HepG2 (cell line): ENCODE data around the gene TTLL12. TPM values are rescaled to one million over a fixed set of nuclear protein-coding genes. Genes with fewer than 3 reads are reported as not detected.
A peak's percentile ranks its signal among the peaks of the same experiment; 100 is the strongest.

Source experiments
- MED13 ChIP-seq: sonication (generic); formaldehyde crosslinking; IDR thresholded peaks from 2 replicates; pipeline ENCODE4 v1.5.0; 2020; ENCODE audit warnings: missing genetic modification reagents
- MIER2 ChIP-seq: IDR thresholded peaks from 2 replicates; pipeline ENCODE4 v1.6.1; 2016; ENCODE audit warnings: missing biosample characterization, missing genetic modification reagents
- POLR2AphosphoS5 ChIP-seq: IDR thresholded peaks from 2 replicates; pipeline ENCODE4 v1.6.1; 2012; ENCODE audit warnings: low read depth, low read length
- SMARCE1 ChIP-seq: fragments of 450-650 bp; IDR thresholded peaks from 2 replicates; pipeline ENCODE4 v1.6.1; 2017; ENCODE audit warnings: borderline replicate concordance
- SNAI1 ChIP-seq: sonication (generic); formaldehyde crosslinking; IDR thresholded peaks from 2 replicates; pipeline ENCODE4 v1.5.0; 2020; ENCODE audit warnings: mild to moderate bottlenecking, missing genetic modification reagents, borderline replicate concordance
- SP2 ChIP-seq: sonication (generic); formaldehyde crosslinking; IDR thresholded peaks from 2 replicates; pipeline ENCODE4 v1.5.1; 2020; ENCODE audit warnings: mild to moderate bottlenecking, missing genetic modification reagents
- TFE3 ChIP-seq: IDR thresholded peaks from 2 replicates; pipeline ENCODE4 v1.6.1; 2016
- THAP7 ChIP-seq: sonication (generic); formaldehyde crosslinking; IDR thresholded peaks from 2 replicates; pipeline ENCODE4 v1.8.1; 2023; ENCODE audit warnings: mild to moderate bottlenecking, missing genetic modification reagents
- UBTF ChIP-seq: sonication (generic); formaldehyde crosslinking; IDR thresholded peaks from 2 replicates; pipeline ENCODE4 v1.4.0; 2020; ENCODE audit warnings: mild to moderate bottlenecking, missing genetic modification reagents
- ZBTB3 ChIP-seq: sonication (generic); formaldehyde crosslinking; IDR thresholded peaks from 2 replicates; pipeline ENCODE4 v1.4.0; 2020; ENCODE audit warnings: low read depth, mild to moderate bottlenecking, moderate library complexity, missing genetic modification reagents, borderline replicate concordance
- ZFX ChIP-seq: sonication (generic); formaldehyde crosslinking; IDR thresholded peaks from 2 replicates; pipeline ENCODE4 v1.4.0; 2020; ENCODE audit warnings: mild to moderate bottlenecking, low read depth, missing genetic modification reagents, moderate library complexity
- ZNF282 ChIP-seq: fragments of 450-650 bp; IDR thresholded peaks from 2 replicates; pipeline ENCODE4 v1.6.1; 2018; ENCODE audit not compliant: partially characterized antibody
- ZSCAN22 ChIP-seq: sonication (generic); formaldehyde crosslinking; IDR thresholded peaks from 2 replicates; pipeline ENCODE4 v1.4.0; 2020; ENCODE audit warnings: mild to moderate bottlenecking, missing genetic modification reagents
- ZSCAN25 ChIP-seq: sonication (generic); formaldehyde crosslinking; IDR thresholded peaks from 2 replicates; pipeline ENCODE4 v1.8.0; 2022; ENCODE audit warnings: mild to moderate bottlenecking, missing genetic modification reagents
- polyA plus RNA-seq, 8 experiments: library from polyadenylated mRNA; depleted of rRNA in 3 of 8; stranded (reverse) in 7 of 8; unstranded in 1 of 8; fragments of >200 nt; fragmentation: Illumina TruSeq in 4 of 8; extraction: Trizol in 4 of 8; gene quantifications; 2 replicates each; pipeline versions ENCODE4 v1.2.1 to v1.2.3, GENCODE V29; 2011 to 2016; ENCODE audit warnings: low read depth in 4 of 8, missing spikeins in 1 of 8, mixed read lengths in 1 of 8; ENCODE audit not compliant: insufficient read depth in 1 of 8
- total RNA-seq, 5 experiments: library from RNA; depleted of rRNA; stranded (reverse); fragments of >200 nt; fragmentation: Illumina TruSeq; extraction: Trizol; gene quantifications; 2 replicates each; pipeline ENCODE4 v1.2.3, GENCODE V29; 2016; ENCODE audit warnings: low read depth in 1 of 5
- TF ChIP-seq, protein P1 (sequence below): sonication (generic); formaldehyde crosslinking; IDR thresholded peaks from 2 replicates; pipeline ENCODE4 v1.5.1; 2020; ENCODE audit warnings: missing genetic modification reagents, mild to moderate bottlenecking, borderline replicate concordance
- TF ChIP-seq, protein P2 (sequence below): sonication (generic); formaldehyde crosslinking; IDR thresholded peaks from 2 replicates; pipeline ENCODE4 v1.8.1; 2023; ENCODE audit warnings: mild to moderate bottlenecking, inconsistent platforms, moderate library complexity, missing genetic modification reagents, borderline replicate concordance
- TF ChIP-seq, protein P3 (sequence below): sonication (generic); formaldehyde crosslinking; IDR thresholded peaks from 2 replicates; pipeline ENCODE4 v1.8.0; 2022; ENCODE audit warnings: missing genetic modification reagents, mild to moderate bottlenecking, moderate library complexity, borderline replicate concordance

TTLL12 gene
- total and polyA plus RNA-seq, 2 of the 13 experiments (the other 11 are each of a cell fraction or from before 2014, with no cell fraction given): 11.9 to 38.1 TPM

GRCh38 chr22:43187171-43188099 is 501 bp upstream of the TTLL12 start (continued):
- 0 out of 2 replicates have a peak, but pooled peaks have one; percentile 44 for TF ChIP-seq MED13
- TF ChIP-seq ZSCAN25 (CRISPR knock-in tag): peak; percentile 68; the same call in 1 of the 2 replicates
- TF ChIP-seq SNAI1 (CRISPR knock-in tag): peak; percentile 63; the same call in 1 of the 2 replicates
- TF ChIP-seq TFE3: peak; percentile 19; the same call in 1 of the 2 replicates
- no peak for TF ChIP-seq ZBTB3 (CRISPR knock-in tag)
- TF ChIP-seq ZFX: peak; percentile 87
- no peak for TF ChIP-seq SMARCE1
- peak; percentile 61 for TF ChIP-seq SP2 (CRISPR knock-in tag)
- TF ChIP-seq THAP7 (CRISPR knock-in tag): no peak
- peak; percentile 81 for TF ChIP-seq POLR2AphosphoS5
- TF ChIP-seq UBTF (CRISPR knock-in tag): peak; percentile 87
- TF ChIP-seq, protein P1, sequence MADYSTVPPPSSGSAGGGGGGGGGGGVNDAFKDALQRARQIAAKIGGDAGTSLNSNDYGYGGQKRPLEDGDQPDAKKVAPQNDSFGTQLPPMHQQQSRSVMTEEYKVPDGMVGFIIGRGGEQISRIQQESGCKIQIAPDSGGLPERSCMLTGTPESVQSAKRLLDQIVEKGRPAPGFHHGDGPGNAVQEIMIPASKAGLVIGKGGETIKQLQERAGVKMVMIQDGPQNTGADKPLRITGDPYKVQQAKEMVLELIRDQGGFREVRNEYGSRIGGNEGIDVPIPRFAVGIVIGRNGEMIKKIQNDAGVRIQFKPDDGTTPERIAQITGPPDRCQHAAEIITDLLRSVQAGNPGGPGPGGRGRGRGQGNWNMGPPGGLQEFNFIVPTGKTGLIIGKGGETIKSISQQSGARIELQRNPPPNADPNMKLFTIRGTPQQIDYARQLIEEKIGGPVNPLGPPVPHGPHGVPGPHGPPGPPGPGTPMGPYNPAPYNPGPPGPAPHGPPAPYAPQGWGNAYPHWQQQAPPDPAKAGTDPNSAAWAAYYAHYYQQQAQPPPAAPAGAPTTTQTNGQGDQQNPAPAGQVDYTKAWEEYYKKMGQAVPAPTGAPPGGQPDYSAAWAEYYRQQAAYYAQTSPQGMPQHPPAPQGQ (CRISPR knock-in tag): peak; percentile 53; the same call in 1 of the 2 replicates
- TF ChIP-seq, protein P2, sequence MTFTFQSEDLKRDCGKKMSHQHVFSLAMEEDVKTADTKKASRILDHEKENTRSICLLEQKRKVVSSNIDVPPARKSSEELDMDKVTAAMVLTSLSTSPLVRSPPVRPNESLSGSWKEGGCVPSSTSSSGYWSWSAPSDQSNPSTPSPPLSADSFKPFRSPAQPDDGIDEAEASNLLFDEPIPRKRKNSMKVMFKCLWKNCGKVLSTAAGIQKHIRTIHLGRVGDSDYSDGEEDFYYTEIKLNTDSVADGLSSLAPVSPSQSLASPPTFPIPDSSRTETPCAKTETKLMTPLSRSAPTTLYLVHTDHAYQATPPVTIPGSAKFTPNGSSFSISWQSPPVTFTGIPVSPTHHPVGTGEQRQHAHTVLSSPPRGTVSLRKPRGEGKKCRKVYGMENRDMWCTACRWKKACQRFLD (CRISPR knock-in tag): no peak
- no peak for TF ChIP-seq ZSCAN22 (CRISPR knock-in tag)
- TF ChIP-seq ZNF282: no peak
- 0 out of 2 replicates have a peak, but pooled peaks have one; percentile 37 for TF ChIP-seq MIER2 (CRISPR knock-in tag)
- TF ChIP-seq, protein P3, sequence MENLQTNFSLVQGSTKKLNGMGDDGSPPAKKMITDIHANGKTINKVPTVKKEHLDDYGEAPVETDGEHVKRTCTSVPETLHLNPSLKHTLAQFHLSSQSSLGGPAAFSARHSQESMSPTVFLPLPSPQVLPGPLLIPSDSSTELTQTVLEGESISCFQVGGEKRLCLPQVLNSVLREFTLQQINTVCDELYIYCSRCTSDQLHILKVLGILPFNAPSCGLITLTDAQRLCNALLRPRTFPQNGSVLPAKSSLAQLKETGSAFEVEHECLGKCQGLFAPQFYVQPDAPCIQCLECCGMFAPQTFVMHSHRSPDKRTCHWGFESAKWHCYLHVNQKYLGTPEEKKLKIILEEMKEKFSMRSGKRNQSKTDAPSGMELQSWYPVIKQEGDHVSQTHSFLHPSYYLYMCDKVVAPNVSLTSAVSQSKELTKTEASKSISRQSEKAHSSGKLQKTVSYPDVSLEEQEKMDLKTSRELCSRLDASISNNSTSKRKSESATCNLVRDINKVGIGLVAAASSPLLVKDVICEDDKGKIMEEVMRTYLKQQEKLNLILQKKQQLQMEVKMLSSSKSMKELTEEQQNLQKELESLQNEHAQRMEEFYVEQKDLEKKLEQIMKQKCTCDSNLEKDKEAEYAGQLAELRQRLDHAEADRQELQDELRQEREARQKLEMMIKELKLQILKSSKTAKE (CRISPR knock-in tag): no peak
